SK-N-SH (cell line): Measurements from ENCODE around the gene GRIN2A.

ENCODE experiments used
- CTCF ChIP-seq: fragments of 200-600 bp; sonication (generic); IDR thresholded peaks from 2 replicates; pipeline ENCODE4 v1.6.1; 2017; ENCODE audit warnings: antibody characterized with exemption, mild to moderate bottlenecking, moderate library complexity
- POLR2AphosphoS5 ChIP-seq: IDR thresholded peaks from 2 replicates; pipeline ENCODE4 v1.6.1; 2012; ENCODE audit warnings: low read depth, low read length
- USF2 ChIP-seq: fragments of 150-350 bp; IDR thresholded peaks from 2 replicates; pipeline ENCODE4 v1.6.1; 2017; ENCODE audit warnings: antibody characterized with exemption, low read length, low read depth, borderline replicate concordance

- TF ChIP-seq POLR2AphosphoS5: no peak
- no peak for TF ChIP-seq USF2
- TF ChIP-seq CTCF: no peak
These were observed 358.7 kb downstream of the GRIN2A start for GRCh38 chr16:9823510-9823909.
